ENCODE results near the gene CLMN.

CLMN gene

GRCh38 chr14:95319312-95320077, at the start of gene CLMN:
TSS of gene CLMN (minus strand) at chr14:95319908. CDS start at chr14:95319792, 116 bp downstream.
- no peak for DNase-seq

GRCh38 chr14:95365401-95365800, 45.7 kb upstream of the CLMN start:
- no peak for DNase-seq

DNA sequence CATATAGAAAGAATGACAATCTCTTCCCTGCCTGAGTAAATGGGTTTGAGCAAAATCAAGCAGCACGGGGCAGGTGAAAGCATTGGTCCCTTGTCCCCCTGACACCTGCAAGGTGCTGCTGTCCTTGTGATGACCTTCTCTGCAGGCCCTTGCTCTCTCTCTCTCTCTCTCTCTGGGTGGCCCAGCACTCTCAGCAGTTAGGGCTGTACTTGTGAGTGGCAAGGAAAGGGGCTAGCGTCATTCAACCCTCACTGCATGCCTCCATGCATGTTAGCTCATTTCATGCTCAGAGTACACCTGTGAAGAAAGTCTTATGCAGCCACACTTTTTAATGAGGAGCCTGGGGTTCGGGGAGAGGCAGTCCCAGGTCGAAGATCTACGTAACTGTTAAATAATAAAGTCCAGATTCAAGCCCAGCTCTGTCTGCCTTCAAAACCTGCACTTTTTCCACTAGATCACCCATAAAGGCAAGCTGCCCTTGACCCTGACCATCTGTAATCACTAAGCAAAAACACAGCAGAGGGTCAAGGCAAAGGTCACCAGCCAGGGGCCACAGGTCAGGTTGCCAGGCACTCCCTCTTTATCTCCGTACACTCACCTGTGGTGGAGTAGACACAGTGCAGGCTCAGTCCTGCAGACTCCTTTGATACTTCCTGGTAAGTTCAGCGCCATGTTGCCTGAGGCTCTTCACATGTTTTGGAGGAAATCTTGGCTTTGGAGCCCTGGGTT, 44.9 kb upstream of the CLMN start:
- DNase-seq = no peak

- no peak for DNase-seq
These were observed 43.8 kb upstream of the CLMN start for GRCh38 chr14:95363468-95363954.

DNA sequence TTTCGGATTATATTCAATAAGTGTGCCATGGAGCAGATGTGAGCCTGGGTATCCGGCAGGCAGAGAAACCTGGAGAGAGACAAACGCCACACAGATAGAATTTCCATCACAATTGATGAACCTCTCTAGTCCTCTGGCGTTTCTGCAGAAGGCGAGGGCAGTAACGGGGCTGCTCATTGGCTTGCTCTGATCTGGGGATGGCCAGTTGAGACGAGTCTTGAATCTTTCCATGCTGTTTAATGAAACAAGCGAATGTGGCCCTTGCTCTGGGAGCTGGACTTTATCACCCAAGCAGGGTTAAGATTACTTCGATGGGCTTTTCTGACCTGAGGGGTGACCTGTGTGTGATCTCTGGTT, 42.4 kb upstream of the CLMN start:
- DNase-seq = no peak

DNA sequence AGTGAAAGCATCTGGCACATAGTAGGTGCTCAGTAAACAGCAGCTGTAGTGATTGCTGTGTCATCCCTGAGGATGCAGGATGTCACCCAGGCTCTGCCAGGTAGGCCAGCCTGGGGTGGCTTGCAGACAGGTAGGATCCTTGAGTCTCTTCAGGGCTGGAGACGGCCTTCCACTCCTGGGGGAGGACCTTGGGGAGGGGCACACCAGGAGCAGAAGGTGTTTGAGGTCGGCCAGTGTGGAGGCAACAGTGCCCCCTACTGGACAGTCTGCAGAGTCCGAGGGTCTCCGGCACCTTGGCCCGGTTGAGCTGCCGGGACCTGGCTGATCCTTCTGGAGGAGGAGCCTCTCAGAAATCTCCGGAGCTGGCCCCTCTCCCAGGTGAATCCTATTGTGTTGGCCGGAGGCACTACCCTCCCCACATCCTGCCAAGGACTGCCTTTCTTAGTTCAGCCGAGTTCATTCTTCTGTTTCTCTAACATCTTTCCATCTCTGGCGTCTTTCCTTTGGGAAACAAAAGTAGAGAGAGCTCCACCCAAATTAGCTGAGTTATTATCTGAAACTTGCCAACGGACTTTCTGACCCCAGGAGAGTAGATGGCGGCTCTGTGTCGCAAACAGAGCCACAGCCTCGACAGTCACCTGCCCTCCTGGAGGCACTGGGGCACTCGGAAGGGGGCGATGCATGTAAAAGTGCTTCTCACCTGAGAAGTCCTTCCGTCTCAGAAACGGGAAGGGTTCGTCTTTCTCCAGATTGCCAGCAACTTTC, 41.8 kb upstream of the CLMN start:
- no peak for DNase-seq

DNA sequence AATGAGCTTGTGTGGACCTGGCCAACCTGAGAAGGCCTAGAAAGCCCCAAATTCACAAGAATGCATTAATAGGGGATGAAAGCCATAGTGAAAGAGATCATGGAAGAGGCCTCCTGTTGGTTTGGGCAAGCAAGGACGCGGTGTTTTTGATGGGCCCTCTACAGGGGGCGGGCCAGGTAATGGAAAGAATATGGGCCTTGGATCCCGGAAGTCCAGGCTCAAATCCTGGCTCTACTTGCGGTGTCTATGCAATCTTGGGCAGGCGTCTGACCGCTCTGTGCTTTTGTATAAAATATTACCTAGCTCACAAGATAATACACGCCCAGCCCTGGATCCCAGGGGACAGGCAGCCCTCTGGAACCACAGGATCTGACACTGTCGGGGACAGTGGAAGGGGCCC, 41.1 kb upstream of the CLMN start:
- DNase-seq = no peak

DNA sequence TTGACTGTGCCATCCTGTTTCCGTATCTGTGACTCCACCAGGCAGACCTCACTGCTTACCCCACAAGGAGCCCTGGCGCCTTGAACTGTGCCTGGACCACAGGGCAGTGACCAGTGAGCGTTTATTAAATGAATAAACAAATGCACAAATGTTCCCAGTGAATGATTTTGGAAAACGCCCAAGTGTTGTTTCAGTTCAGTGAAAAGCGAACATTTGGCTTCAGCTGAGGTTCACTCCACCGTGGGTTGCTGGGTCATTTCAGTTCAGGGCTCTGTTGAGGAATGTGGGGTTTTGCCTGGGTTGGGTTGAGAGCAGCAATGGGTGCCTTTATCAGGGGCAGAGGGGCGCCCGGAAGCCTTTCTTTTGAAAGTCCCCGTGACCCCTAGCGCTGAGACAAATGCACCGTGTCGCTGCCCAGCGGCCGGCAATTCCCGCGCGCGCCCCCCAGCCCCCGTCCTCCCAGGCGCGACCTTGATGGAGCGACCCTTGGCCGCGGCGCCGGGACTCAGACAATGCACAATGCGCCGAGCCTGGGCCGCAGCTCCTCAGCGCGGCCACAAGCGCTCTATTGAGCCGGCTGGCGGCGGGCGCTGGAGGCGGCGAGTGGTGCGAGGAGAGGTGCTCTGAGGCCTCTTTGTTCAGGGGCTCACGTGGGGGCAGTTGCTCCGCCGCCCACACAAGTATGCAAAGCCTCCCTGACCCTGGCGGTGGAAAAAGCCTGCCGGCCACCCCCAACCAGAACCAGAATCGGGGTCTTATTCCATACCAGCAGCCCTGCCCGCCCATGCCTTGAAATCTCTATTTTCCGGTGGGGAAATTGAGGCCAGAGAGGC, 40.5 kb upstream of the CLMN start:
- DNase-seq = no peak

- no peak for DNase-seq
These were observed 36.6 kb upstream of the CLMN start for GRCh38 chr14:95356245-95356869.

DNA sequence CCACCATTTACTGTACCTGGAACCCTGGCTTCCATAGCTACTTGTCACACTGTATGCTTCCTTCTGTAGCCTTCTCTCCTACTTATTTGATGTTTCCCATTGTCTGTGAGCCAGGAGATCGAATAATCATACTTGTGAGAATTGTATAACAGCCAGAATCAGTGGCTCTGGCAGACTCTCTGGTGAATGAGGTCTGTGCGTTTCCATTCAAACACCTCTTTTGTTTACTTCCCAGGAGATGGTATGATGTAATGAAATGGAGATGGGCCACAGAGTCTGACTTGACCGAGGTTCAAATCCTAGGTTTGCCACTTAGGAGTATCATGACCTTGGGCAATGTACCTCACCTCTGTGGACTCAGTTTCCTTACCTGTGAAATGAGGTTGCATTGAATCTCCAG, 35.7 kb upstream of the CLMN start:
- DNase-seq = no peak

GRCh38 chr14:95354834-95355233, 35.1 kb upstream of the CLMN start:
- no peak for DNase-seq

DNA sequence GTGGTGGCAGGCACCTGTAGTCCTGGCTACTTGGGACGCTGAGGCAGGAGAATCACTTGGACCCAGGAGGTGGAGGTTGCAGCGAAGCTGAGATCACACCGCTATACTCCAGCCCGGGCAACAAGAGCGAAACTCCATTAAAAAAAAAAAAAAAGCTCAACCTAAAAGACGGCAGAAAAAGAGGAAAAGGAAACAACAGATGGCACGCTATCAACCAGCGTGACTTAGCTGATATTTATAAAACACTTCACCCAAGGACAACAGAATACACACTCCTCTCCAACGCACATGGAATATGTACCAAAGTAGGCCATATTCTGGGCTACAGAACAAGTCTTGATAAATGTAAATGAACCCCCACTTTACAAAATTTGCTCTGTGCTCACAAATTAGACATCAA, 34.0 kb upstream of the CLMN start:
- DNase-seq = no peak

DNA sequence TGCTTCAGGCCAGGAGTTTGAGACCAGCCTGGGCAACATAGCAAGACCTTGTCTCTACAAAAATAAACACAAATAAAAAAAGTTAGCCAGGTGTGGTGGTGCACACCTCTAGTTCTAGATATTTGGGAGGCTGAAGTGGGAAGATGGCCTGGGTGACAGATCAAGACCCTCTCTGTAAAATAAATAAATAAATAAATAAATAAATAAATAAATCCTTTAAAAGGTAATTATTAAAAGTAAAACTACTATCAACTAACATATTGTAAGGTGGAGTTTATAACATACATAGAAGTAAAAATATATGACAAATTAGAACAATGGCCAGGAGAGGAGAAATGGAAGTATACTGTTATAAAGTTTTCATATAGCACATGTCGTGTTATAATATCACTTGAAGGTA, 33.3 kb upstream of the CLMN start:
- no peak for DNase-seq

GRCh38 chr14:95352481-95352880, 32.8 kb upstream of the CLMN start:
- no peak for DNase-seq

- no peak for DNase-seq
These were observed 29.5 kb upstream of the CLMN start for GRCh38 chr14:95349241-95349640.

DNA sequence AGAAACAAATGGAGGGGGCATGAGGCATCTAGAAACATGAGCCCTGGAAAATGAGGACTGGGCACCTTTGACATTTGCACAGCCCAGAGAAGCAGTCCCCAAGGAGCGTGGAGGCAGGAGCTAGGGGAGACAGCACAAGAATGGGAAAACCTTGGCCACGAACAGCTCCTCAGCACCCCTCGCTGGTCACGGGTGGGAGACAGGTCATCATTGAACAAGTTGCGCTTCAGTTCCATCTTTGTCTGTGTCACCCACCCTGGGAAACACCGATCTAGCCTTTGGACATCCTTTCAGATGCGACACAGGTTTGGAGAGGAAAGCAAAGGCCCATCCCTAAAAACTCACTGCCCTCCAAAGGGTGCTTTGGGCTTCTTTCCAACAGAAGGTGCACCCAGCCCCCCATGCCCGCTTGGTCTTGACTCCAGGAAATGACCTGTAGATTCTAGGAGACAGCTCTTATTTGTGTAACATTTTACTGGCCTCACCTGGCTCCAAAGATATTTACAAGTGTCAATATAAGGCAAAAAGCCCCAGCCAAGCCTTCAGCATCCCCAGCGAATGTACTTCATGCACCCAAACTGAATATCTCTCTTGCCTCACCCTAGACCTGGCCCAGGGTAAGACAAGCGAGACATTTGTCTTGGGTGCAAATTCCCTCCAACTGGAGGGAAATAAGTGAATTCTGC, 28.8 kb upstream of the CLMN start:
- DNase-seq = no peak

DNA sequence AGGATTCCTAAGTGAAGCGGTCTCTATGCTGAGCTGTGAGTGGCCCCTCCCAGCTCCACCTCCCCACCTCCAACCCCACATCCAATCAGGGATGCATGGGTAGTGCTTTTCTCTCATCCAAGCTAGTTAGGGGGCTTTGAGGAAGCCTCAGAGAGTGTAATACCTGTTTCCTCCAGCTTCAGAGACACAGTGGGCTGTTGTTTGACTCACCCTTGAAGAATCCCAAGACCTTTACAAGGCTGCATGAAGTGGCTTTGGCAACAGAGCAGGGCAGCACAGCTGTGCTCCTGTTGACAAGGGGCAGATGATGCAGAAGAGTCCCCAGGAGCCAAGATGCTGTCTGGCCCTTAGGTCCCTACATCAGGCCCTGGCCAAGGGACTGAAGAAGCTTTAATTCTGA, 27.1 kb upstream of the CLMN start:
- DNase-seq = no peak

- DNase-seq = no peak
These were observed 26.6 kb upstream of the CLMN start for GRCh38 chr14:95346266-95346665.

GRCh38 chr14:95345032-95345431, 25.3 kb upstream of the CLMN start:
- no peak for DNase-seq

DNA sequence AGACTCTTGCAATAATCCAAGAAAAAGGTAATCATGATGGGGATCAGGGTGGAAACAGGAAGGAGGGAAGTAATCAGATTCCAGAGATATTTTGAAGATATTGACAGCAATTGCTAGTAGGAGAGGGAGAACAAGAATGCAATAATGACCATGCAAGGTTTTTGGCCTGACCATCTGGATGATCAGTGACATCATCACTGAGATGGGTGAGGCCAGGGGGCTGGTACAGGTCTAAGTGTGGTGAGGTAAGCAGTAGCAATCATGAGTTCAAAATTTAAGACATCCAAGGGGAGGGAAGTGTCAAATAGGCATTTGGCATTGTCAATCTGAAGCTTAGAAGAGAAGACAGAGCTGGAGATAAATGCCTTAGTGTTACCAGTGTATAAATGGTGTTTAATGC, 24.8 kb upstream of the CLMN start:
- no peak for DNase-seq

DNA sequence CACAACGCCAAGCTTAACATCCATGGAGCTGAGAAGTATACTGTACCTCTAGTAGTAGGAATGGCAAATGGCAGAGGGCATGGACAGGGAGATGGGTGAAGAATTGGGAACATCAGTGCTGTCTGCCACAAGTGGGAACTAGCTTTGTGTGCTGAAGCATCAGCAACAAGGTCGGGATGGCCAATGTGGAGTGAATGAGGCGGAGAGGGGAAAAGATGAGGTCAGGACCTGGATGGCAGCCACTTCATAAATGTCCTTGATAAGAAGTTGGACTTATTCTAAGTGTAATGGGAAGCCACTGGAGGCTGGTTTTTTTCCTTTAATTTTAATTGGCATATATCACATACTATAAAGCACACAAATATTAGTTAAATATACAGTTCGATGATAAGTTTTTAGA, 21.9 kb upstream of the CLMN start:
- DNase-seq = no peak

GRCh38 chr14:95341115-95341514, 21.4 kb upstream of the CLMN start:
- DNase-seq = no peak
